ENCODE measurements around the gene LARGE1.

- TF ChIP-seq CTCF (conservative IDR thresholded peaks at IDR 0.05; ENCODE audit: low read depth, low read length), result no peak
- no peak for TF ChIP-seq MAFK (IDR thresholded peaks at IDR 0.05; ENCODE audit: low read depth, low read length)
- TF ChIP-seq POLR2A (IDR thresholded peaks at IDR 0.05; ENCODE audit: low read depth, low read length), result no peak
- TF ChIP-seq RFX5 (IDR thresholded peaks at IDR 0.05; ENCODE audit: low read depth, low read length), result no peak
- TF ChIP-seq RAD21 (IDR thresholded peaks at IDR 0.05; ENCODE audit: low read length), result no peak
- TF ChIP-seq RCOR1 (IDR thresholded peaks at IDR 0.05; ENCODE audit: insufficient replicate concordance, low read length), result no peak
- no peak for TF ChIP-seq USF2 (IDR thresholded peaks at IDR 0.05; ENCODE audit: low read depth, low read length)
- no peak for TF ChIP-seq SMC3 (IDR thresholded peaks at IDR 0.05; ENCODE audit: low read depth, low read length)
- TF ChIP-seq BHLHE40 (IDR thresholded peaks at IDR 0.05; ENCODE audit: low read depth, low read length), result no peak
- TF ChIP-seq MXI1 (IDR thresholded peaks at IDR 0.05; ENCODE audit: borderline replicate concordance, low read depth, low read length), result no peak
- TF ChIP-seq CEBPB (IDR thresholded peaks at IDR 0.05; ENCODE audit: low read depth, low read length), result no peak
- no peak for TF ChIP-seq NFE2L2 (IDR thresholded peaks at IDR 0.05; ENCODE audit: low read depth, low read length)
Measured at GRCh38 chr22:33538277-33538885, 381.9 kb downstream of the LARGE1 start.

Measured in IMR-90 (cell line).